Chondrocyte (in vitro differentiated cells): ENCODE results near the gene EGFR. TPM values are rescaled to one million over a fixed set of nuclear protein-coding genes. Genes with fewer than 3 reads are reported as not detected.

Source experiments
- DNase-seq: peaks from one replicate; pipeline ENCODE4 v3.0.0; 2021; ENCODE audit warnings: mixed read lengths, low spot score
- H3K27ac Mint-ChIP-seq: one replicate; pipeline ENCODE4 v1.8.0; 2021; ENCODE audit warnings: mild to moderate bottlenecking, moderate library complexity, mixed read lengths; ENCODE audit not compliant: unreplicated experiment
- H3K27me3 Mint-ChIP-seq: 2 replicates; pipeline ENCODE4 v1.8.0; 2021; ENCODE audit warnings: low read depth, mixed read lengths
- H3K36me3 Mint-ChIP-seq: 2 replicates; pipeline ENCODE4 v1.8.0; 2021; ENCODE audit warnings: low read depth, mixed read lengths
- H3K4me1 Mint-ChIP-seq: 2 replicates; pipeline ENCODE4 v1.8.0; 2021; ENCODE audit warnings: low read depth, mild to moderate bottlenecking, mixed read lengths
- H3K4me3 Mint-ChIP-seq: one replicate; pipeline ENCODE4 v1.8.0; 2021; ENCODE audit warnings: mild to moderate bottlenecking, moderate library complexity, mixed read lengths; ENCODE audit not compliant: unreplicated experiment
- H3K9me3 Mint-ChIP-seq: 2 replicates; pipeline ENCODE4 v1.8.0; 2021; ENCODE audit warnings: low read depth, mixed read lengths
- CTCF ChIP-seq: fragments of 200-600 bp; sonication (generic); IDR thresholded peaks from 2 replicates; pipeline ENCODE4 v1.5.0; 2021; ENCODE audit warnings: antibody characterized with exemption, mild to moderate bottlenecking, moderate library complexity
- total RNA-seq: library from RNA; stranded (reverse); gene quantifications from 3 replicates; pipeline ENCODE4 v1.2.1, GENCODE V29; 2021

The EGFR gene
- total RNA-seq, 1 donor from 2014 or later: 25.5 TPM

GRCh38 chr7:55083206-55083605, 64.4 kb downstream of the EGFR start:
- Mint-ChIP-seq H3K9me3 (no peaks in the 10 kb centered on the region), H3K27me3 (peaks cover 2% of the 10 kb centered on the region), H3K4me1 (peaks cover 61% of the 10 kb centered on the region), H3K27ac (no peak overlapping the region), H3K36me3 (peaks cover 6% of the 10 kb centered on the region), H3K4me3 (no peak overlapping the region)
- TF ChIP-seq CTCF: no peak
- DNase-seq: no peak

- Mint-ChIP-seq H3K36me3 (peaks cover 6% of the 10 kb centered on the region), H3K4me1 (peaks cover 53% of the 10 kb centered on the region)
Observed at GRCh38 chr7:55084307-55084706, 65.5 kb downstream of the EGFR start.

GRCh38 chr7:55085511-55086412, 66.9 kb downstream of the EGFR start:
- Mint-ChIP-seq H3K9me3 (no peaks in the 10 kb centered on the region), H3K27ac (peak overlapping the region; percentile 97), H3K4me3 (peak overlapping the region; percentile 64), H3K4me1 (peaks cover 45% of the 10 kb centered on the region), H3K36me3 (peaks cover 6% of the 10 kb centered on the region), H3K27me3 (peaks cover 2% of the 10 kb centered on the region)
- no peak for TF ChIP-seq CTCF
- no peak for DNase-seq

More at GRCh38 chr7:55084307-55084706, 65.5 kb downstream of the EGFR start:
- Mint-ChIP-seq H3K9me3 (no peaks in the 10 kb centered on the region), H3K4me3 (no peak overlapping the region), H3K27ac (no peak overlapping the region), H3K27me3 (peaks cover 2% of the 10 kb centered on the region)
- DNase-seq: no peak
- no peak for TF ChIP-seq CTCF

GRCh38 chr7:55086413-55087201, 67.8 kb downstream of the EGFR start:
- peak overlapping the region; percentile 64 for H3K4me3 Mint-ChIP-seq
- peak; percentile 45 for TF ChIP-seq CTCF
- peaks cover 6% of the 10 kb centered on the region for H3K36me3 Mint-ChIP-seq
- no peaks in the 10 kb centered on the region for H3K9me3 Mint-ChIP-seq
- H3K27me3 Mint-ChIP-seq: peaks cover 4% of the 10 kb centered on the region
- peaks cover 41% of the 10 kb centered on the region for H3K4me1 Mint-ChIP-seq
- no peak for DNase-seq
- H3K27ac Mint-ChIP-seq: peak overlapping the region; percentile 97

GRCh38 chr7:55087521-55087961, 68.7 kb downstream of the EGFR start:
- H3K9me3 Mint-ChIP-seq: no peaks in the 10 kb centered on the region
- peak overlapping the region; percentile 97 for H3K27ac Mint-ChIP-seq
- DNase-seq: no peak
- no peak for TF ChIP-seq CTCF
- H3K4me1 Mint-ChIP-seq: peaks cover 42% of the 10 kb centered on the region
- peaks cover 4% of the 10 kb centered on the region for H3K36me3 Mint-ChIP-seq
- H3K27me3 Mint-ChIP-seq: peaks cover 4% of the 10 kb centered on the region
- H3K4me3 Mint-ChIP-seq: no peak overlapping the region
